Glutamatergic neuron (in vitro differentiated cells): Measurements from ENCODE around the gene FAF2. TPM values are rescaled to one million over a fixed set of nuclear protein-coding genes. Genes with fewer than 3 reads are reported as not detected.
"Not testable (repeated sequence)": the region's sequence is repeated elsewhere in the genome, so short reads cannot be mapped to it uniquely, and the experiment has no call there.

ENCODE experiments used
- DNase-seq: peaks from one replicate; pipeline ENCODE4 v3.0.0; 2022
- H3K27ac Mint-ChIP-seq: one replicate; pipeline ENCODE4 v1.8.0; 2020; ENCODE audit warnings: mild to moderate bottlenecking, mixed read lengths, inconsistent platforms; ENCODE audit not compliant: unreplicated experiment
- H3K27me3 Mint-ChIP-seq: one replicate; pipeline ENCODE4 v1.8.0; 2020; ENCODE audit warnings: mild to moderate bottlenecking, moderate library complexity, mixed read lengths, inconsistent platforms; ENCODE audit not compliant: unreplicated experiment
- H3K36me3 Mint-ChIP-seq: one replicate; pipeline ENCODE4 v1.8.0; 2020; ENCODE audit warnings: mild to moderate bottlenecking, mixed read lengths, inconsistent platforms; ENCODE audit not compliant: unreplicated experiment
- H3K4me1 Mint-ChIP-seq: one replicate; pipeline ENCODE4 v1.8.0; 2020; ENCODE audit warnings: mild to moderate bottlenecking, low read depth, mixed read lengths, inconsistent platforms; ENCODE audit not compliant: unreplicated experiment
- H3K4me3 Mint-ChIP-seq: one replicate; pipeline ENCODE4 v1.8.0; 2020; ENCODE audit warnings: mild to moderate bottlenecking, mixed read lengths, inconsistent platforms; ENCODE audit not compliant: unreplicated experiment
- H3K9me3 Mint-ChIP-seq: one replicate; pipeline ENCODE4 v1.8.0; 2020; ENCODE audit warnings: mild to moderate bottlenecking, moderate library complexity, mixed read lengths, inconsistent platforms; ENCODE audit not compliant: unreplicated experiment
- CTCF ChIP-seq: fragments of 200-600 bp; sonication (generic); IDR thresholded peaks from one replicate; pipeline ENCODE4 v1.5.0; 2021; ENCODE audit not compliant: partially characterized antibody, unreplicated experiment
- total RNA-seq: library from RNA; stranded (reverse); fragmentation: NEBNext Ultra II Directional; extraction: Animal tissue kit (Norgen Biotek cat#: 25700); gene quantifications from one replicate; pipeline ENCODE4 v1.2.1, GENCODE V29; 2021; ENCODE audit not compliant: unreplicated experiment

The FAF2 gene
- total RNA-seq, 1 donor from 2014 or later = 52.9 TPM

- Mint-ChIP-seq H3K27me3 (no peaks in the 10 kb centered on the region), H3K36me3 (no peaks in the 10 kb centered on the region)
- no peak for TF ChIP-seq CTCF
These were observed 26.3 kb downstream of the FAF2 start for GRCh38 chr5:176474476-176474875.

GRCh38 chr5:176481711-176482110 is 33.5 kb downstream of the FAF2 start:
- Mint-ChIP-seq H3K27ac (no peak overlapping the region), H3K36me3 (no peaks in the 10 kb centered on the region), H3K4me1 (no peaks in the 10 kb centered on the region), H3K4me3 (no peak overlapping the region), H3K27me3 (peaks cover 1% of the 10 kb centered on the region), H3K9me3 (peaks cover 1% of the 10 kb centered on the region)
- no peak for TF ChIP-seq CTCF
- DNase-seq = no peak

More at GRCh38 chr5:176474476-176474875, 26.3 kb downstream of the FAF2 start:
- Mint-ChIP-seq H3K4me3 (no peak overlapping the region), H3K27ac (no peak overlapping the region), H3K4me1 (no peaks in the 10 kb centered on the region), H3K9me3 (peaks cover 3% of the 10 kb centered on the region)
- DNase-seq = no peak

- Mint-ChIP-seq H3K9me3 (peaks cover 1% of the 10 kb centered on the region), H3K27me3 (peaks cover 1% of the 10 kb centered on the region), H3K36me3 (no peaks in the 10 kb centered on the region), H3K4me1 (no peaks in the 10 kb centered on the region), H3K4me3 (no peak overlapping the region), H3K27ac (no peak overlapping the region)
- TF ChIP-seq CTCF = no peak
- DNase-seq = no peak
These were observed 37.0 kb downstream of the FAF2 start for GRCh38 chr5:176485176-176485575.

- Mint-ChIP-seq H3K4me3 (no peak overlapping the region), H3K27me3 (peaks cover 1% of the 10 kb centered on the region), H3K4me1 (no peaks in the 10 kb centered on the region), H3K27ac (no peak overlapping the region), H3K36me3 (no peaks in the 10 kb centered on the region), H3K9me3 (peaks cover 1% of the 10 kb centered on the region)
- no peak for TF ChIP-seq CTCF
- DNase-seq = no peak
These were observed 38.1 kb downstream of the FAF2 start for GRCh38 chr5:176486189-176486757.

GRCh38 chr5:176487160-176487559 is 39.0 kb downstream of the FAF2 start:
- H3K27ac Mint-ChIP-seq, H3K4me1 Mint-ChIP-seq, DNase-seq, H3K27me3 Mint-ChIP-seq, H3K4me3 Mint-ChIP-seq, H3K9me3 Mint-ChIP-seq, H3K36me3 Mint-ChIP-seq: not testable (repeated sequence)
